ENCODE measurements around the gene DNAH2.

DNAH2 gene

DNA sequence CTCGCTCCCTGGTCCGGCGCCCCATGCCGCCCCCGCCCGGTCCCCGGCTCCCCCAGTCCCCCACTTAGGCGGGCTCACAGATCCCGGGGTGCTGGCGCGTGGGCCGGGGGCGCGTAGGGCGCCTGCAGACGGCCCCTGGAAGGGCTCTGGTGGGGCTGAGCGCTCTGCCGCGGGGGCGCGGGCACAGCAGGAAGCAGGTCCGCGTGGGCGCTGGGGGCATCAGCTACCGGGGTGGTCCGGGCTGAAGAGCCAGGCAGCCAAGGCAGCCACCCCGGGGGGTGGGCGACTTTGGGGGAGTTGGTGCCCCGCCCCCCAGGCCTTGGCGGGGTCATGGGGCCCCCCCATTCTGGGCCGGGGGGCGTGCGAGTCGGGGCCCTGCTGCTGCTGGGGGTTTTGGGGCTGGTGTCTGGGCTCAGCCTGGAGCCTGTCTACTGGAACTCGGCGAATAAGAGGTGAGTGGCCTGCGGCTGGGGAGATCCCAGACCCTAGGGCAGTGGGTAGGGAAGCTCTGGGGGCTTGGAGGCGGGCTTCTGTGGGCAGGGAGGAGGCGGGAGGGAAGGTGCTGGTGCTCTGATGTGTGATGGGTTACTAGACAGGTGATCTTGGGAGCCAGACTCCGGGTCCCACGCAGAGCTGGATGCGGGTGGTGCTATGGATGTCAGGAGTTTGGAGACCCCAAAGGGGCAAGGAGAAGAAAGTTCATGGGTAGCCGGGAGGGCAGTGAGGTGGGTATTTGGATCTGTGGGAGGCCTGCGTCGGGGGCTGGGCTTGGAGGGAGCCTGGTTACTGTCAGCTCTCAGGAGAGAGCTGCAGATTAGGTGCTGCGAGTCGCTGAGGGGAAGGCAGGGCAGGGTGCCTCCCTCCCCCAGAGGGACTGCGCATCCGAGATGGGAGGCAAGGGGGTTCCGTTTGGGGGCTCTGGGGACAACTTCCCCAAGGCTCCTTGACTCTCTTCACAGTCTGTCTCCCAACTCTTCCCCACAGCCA is 12.0 kb upstream of the DNAH2 start:
- Histone ChIP-seq H3K27me3 (ENCODE audit: control insufficient read depth in 1 of 2, insufficient read depth in 2 of 2, low read length in 2 of 2) (peaks cover 19 to 72% of the 10 kb centered on the region in 2 donors), H3K4me1 (ENCODE audit: insufficient read depth, low read length) (peaks cover 5% of the 10 kb centered on the region), H3K27ac (ENCODE audit: low read depth, low read length) (no peak overlapping the region), H3K9ac (ENCODE audit: low read length) (no peak overlapping the region), H3K36me3 (ENCODE audit: insufficient read depth, low read length) (peaks cover 8% of the 10 kb centered on the region), H3K4me3 (ENCODE audit: low read depth in 1 of 2, low read length in 2 of 2) (peak overlapping the region in 1 of 2 donors; percentile 42), H3K9me3 (ENCODE audit: low read length) (no peaks in the 10 kb centered on the region)

DNA sequence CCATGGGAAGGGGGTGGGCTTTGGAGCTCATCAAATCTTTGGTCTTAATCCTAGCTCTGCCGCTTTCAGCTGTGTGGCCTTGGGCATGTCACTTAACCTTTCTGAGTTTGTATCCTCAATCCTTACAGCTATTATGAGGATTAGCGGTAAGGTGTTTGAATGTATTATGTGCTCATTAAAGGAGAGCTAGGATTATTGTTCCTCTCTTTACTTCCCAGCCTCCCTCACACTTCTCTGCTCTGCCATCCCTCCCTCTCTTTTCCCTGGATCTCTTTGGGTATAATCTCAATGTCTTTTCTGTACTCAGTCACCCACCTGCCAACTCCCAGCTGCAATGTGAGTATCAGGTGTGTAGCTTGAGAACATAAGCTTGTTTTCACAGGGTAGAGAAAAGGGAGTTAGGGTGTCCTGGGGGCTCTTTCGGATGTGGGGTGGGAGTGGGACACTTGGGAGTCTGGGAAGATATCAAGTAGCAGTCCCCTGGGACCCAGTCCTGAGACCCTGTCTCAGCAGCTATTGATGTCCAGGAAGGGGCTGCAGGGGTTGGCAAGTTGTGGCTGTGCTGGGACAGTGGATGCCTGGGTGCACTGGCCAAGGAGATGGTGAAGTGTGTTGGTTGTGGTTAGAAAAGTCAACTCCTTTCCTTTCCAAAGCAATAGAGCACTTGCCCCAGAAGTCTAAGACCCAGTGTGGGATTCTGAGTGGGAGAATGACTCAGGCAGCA is 10.8 kb upstream of the DNAH2 start:
- Histone ChIP-seq H3K4me3 (ENCODE audit: low read depth in 1 of 2, low read length in 2 of 2) (no peak overlapping the region), H3K27ac (ENCODE audit: low read depth, low read length) (no peak overlapping the region), H3K4me1 (ENCODE audit: insufficient read depth, low read length) (peaks cover 5% of the 10 kb centered on the region), H3K27me3 (ENCODE audit: control insufficient read depth in 1 of 2, insufficient read depth in 2 of 2, low read length in 2 of 2) (peaks cover 22 to 85% of the 10 kb centered on the region in 2 donors), H3K9me3 (ENCODE audit: low read length) (no peaks in the 10 kb centered on the region), H3K9ac (ENCODE audit: low read length) (no peak overlapping the region), H3K36me3 (ENCODE audit: insufficient read depth, low read length) (peaks cover 5% of the 10 kb centered on the region)

DNA sequence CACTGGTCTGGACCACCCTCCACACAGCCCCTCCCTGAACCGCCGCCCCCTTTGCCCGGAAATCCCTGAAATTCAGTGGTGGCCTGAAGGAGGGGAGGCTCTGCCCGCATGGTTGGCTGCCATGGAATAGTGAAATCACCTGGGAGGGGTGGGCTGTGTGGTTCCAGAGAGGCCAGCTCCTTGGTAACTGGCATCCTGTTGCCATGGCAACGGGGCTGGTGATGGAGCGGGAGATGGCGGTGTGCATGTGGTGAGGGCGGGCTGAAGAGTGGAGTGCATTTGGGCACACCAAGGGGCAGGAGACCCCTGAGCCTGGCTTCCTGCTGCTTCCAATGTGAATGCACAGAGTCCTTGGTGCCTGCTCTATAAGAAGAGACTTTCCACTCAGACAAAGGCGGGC is 10.1 kb upstream of the DNAH2 start:
- Histone ChIP-seq H3K4me1 (ENCODE audit: insufficient read depth, low read length) (peaks cover 5% of the 10 kb centered on the region), H3K4me3 (ENCODE audit: low read depth in 1 of 2, low read length in 2 of 2) (no peak overlapping the region), H3K27ac (ENCODE audit: low read depth, low read length) (no peak overlapping the region), H3K9me3 (ENCODE audit: low read length) (no peaks in the 10 kb centered on the region), H3K9ac (ENCODE audit: low read length) (no peak overlapping the region), H3K27me3 (ENCODE audit: control insufficient read depth in 1 of 2, insufficient read depth in 2 of 2, low read length in 2 of 2) (peaks cover 24 to 89% of the 10 kb centered on the region in 2 donors), H3K36me3 (ENCODE audit: insufficient read depth, low read length) (no peaks in the 10 kb centered on the region)

DNA sequence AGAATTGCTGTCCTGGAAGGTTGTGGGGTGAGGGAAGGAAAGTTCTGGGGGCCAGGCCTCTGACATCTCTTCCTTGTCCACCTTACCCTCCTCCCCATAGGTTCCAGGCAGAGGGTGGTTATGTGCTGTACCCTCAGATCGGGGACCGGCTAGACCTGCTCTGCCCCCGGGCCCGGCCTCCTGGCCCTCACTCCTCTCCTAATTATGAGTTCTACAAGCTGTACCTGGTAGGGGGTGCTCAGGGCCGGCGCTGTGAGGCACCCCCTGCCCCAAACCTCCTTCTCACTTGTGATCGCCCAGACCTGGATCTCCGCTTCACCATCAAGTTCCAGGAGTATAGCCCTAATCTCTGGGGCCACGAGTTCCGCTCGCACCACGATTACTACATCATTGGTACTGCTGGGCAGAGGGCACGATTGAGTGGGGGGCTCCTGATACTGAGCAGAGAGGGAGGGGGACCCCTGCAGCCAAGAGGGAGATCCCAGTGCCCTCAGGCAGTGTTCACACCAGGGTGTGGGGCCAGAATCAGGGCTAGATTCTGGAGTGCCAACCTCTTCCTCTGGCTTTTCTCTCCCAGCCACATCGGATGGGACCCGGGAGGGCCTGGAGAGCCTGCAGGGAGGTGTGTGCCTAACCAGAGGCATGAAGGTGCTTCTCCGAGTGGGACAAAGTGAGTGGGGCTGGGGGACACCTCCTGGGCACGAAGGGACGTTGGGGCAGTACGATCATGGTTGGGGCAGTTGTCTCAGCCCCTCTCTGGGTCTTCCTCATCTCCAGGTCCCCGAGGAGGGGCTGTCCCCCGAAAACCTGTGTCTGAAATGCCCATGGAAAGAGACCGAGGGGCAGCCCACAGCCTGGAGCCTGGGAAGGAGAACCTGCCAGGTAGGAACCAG is 9.4 kb upstream of the DNAH2 start:
- no peak overlapping the region for H3K9ac ChIP-seq (ENCODE audit: low read length)
- H3K4me1 ChIP-seq (ENCODE audit: insufficient read depth, low read length): peaks cover 5% of the 10 kb centered on the region
- peaks cover 24 to 87% of the 10 kb centered on the region in 2 donors for H3K27me3 ChIP-seq (ENCODE audit: control insufficient read depth in 1 of 2, insufficient read depth in 2 of 2, low read length in 2 of 2)
- no peaks in the 10 kb centered on the region for H3K36me3 ChIP-seq (ENCODE audit: insufficient read depth, low read length)
- no peak overlapping the region for H3K4me3 ChIP-seq (ENCODE audit: low read depth in 1 of 2, low read length in 2 of 2)
- H3K9me3 ChIP-seq (ENCODE audit: low read length): no peaks in the 10 kb centered on the region
- no peak overlapping the region for H3K27ac ChIP-seq (ENCODE audit: low read depth, low read length)

DNA sequence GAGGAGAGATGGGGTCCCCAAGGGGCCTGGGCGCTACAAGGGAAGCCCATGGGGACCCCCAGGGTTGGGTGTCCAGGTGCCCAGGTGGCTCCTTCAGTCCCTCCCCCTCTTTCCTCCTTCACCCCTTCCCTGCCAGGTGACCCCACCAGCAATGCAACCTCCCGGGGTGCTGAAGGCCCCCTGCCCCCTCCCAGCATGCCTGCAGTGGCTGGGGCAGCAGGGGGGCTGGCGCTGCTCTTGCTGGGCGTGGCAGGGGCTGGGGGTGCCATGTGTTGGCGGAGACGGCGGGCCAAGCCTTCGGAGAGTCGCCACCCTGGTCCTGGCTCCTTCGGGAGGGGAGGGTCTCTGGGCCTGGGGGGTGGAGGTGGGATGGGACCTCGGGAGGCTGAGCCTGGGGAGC is 8.5 kb upstream of the DNAH2 start:
- H3K27me3 ChIP-seq (ENCODE audit: control insufficient read depth in 1 of 2, insufficient read depth in 2 of 2, low read length in 2 of 2): peaks cover 22 to 86% of the 10 kb centered on the region in 2 donors

DNA sequence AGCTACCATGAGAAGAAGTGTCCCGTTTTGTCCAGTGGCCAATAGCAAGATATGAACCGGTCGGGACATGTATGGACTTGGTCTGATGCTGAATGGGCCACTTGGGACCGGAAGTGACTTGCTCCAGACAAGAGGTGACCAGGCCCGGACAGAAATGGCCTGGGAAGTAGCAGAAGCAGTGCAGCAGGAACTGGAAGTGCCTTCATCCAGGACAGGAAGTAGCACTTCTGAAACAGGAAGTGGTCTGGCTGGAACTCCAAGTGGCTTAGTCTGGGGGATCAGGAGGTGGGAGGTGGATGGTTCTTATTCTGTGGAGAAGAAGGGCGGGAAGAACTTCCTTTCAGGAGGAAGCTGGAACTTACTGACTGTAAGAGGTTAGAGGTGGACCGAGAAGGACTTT is 7.2 kb upstream of the DNAH2 start:
- no peaks in the 10 kb centered on the region for H3K4me1 ChIP-seq (ENCODE audit: insufficient read depth, low read length)
- H3K27ac ChIP-seq (ENCODE audit: low read depth, low read length): no peak overlapping the region
- no peak overlapping the region for H3K9ac ChIP-seq (ENCODE audit: low read length)
- H3K9me3 ChIP-seq (ENCODE audit: low read length): no peaks in the 10 kb centered on the region
- peaks cover 22 to 84% of the 10 kb centered on the region in 2 donors for H3K27me3 ChIP-seq (ENCODE audit: control insufficient read depth in 1 of 2, insufficient read depth in 2 of 2, low read length in 2 of 2)
- H3K4me3 ChIP-seq (ENCODE audit: low read depth in 1 of 2, low read length in 2 of 2): no peak overlapping the region
- H3K36me3 ChIP-seq (ENCODE audit: insufficient read depth, low read length): no peaks in the 10 kb centered on the region

More for the DNA sequence above, 8.5 kb upstream of the DNAH2 start:
- peaks cover 5% of the 10 kb centered on the region for H3K4me1 ChIP-seq (ENCODE audit: insufficient read depth, low read length)
- no peak overlapping the region for H3K27ac ChIP-seq (ENCODE audit: low read depth, low read length)
- H3K9me3 ChIP-seq (ENCODE audit: low read length): no peaks in the 10 kb centered on the region
- no peak overlapping the region for H3K4me3 ChIP-seq (ENCODE audit: low read depth in 1 of 2, low read length in 2 of 2)
- no peak overlapping the region for H3K9ac ChIP-seq (ENCODE audit: low read length)
- no peaks in the 10 kb centered on the region for H3K36me3 ChIP-seq (ENCODE audit: insufficient read depth, low read length)

DNA sequence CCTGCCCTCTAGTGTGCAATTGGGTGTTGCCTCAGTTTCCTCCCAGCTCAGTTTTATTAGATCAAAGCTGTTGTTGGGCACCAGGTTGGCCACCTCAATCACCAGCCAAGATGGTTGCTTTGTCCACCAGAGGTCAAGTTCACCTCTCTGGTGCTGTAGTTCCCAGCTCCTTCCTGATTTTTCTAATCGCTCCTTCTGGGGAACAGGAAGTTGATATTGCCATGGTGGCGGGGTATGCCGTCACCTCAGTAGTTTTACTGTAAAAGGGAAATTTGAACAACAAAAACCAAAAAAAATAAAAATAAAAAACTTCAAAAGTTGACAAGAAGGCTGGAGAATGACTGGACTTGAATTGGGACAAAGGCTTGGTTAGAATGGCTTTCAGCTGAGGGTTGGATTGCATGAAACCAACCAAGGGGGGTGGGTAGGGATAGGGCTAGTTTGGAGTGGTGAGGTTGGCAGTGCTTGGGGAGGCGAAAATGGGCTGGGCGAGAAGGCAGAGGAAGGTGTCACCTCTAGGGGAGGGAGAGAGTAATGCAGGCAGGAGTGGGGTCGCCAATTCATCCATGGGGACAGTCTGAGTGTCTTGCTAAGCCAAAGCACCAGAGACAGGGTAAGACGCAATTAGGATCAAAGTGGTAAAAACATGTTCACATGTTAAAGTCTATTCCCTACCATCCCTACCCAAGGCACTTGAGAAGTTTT is 6.3 kb upstream of the DNAH2 start:
- H3K36me3 ChIP-seq (ENCODE audit: insufficient read depth, low read length): no peaks in the 10 kb centered on the region
- no peak overlapping the region for H3K9ac ChIP-seq (ENCODE audit: low read length)
- H3K4me3 ChIP-seq (ENCODE audit: low read depth in 1 of 2, low read length in 2 of 2): no peak overlapping the region
- H3K27me3 ChIP-seq (ENCODE audit: control insufficient read depth in 1 of 2, insufficient read depth in 2 of 2, low read length in 2 of 2): peaks cover 29 to 84% of the 10 kb centered on the region in 2 donors
- H3K4me1 ChIP-seq (ENCODE audit: insufficient read depth, low read length): peaks cover 2% of the 10 kb centered on the region
- no peak overlapping the region for H3K27ac ChIP-seq (ENCODE audit: low read depth, low read length)
- H3K9me3 ChIP-seq (ENCODE audit: low read length): no peaks in the 10 kb centered on the region

DNA sequence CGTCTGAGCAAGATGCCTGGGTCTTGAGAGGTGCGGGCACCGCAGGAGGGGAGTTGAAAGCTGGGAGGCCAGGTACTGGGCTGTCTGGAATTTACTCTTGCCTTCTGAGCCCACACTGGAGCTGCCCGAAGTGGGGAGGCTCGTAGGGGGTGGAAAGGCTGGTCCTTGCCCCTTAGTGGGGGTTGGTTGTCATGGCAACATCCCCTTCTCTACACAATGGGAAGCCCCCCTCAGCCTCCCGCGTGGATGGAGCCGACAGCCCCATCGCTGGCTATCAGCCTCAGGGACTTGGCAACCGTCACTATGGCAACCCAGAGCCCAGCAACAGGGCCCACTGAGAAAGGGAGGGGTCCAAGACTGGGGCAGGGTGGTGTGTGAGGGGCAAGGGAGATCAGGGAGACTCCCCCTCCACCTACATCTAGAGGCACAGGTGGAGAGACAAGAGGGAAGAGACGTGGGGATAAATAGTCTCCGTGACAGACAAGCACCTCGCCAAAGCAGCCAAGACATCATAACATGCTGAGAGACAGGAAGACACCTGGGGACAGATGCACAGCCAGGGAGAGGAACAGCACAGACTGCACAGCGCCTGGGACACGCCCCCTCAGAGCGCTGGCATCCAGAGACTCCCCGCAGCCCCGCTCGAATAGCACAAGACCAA is 5.3 kb upstream of the DNAH2 start:
- Histone ChIP-seq H3K9me3 (ENCODE audit: low read length) (no peaks in the 10 kb centered on the region), H3K36me3 (ENCODE audit: insufficient read depth, low read length) (no peaks in the 10 kb centered on the region), H3K9ac (ENCODE audit: low read length) (no peak overlapping the region), H3K4me1 (ENCODE audit: insufficient read depth, low read length) (peaks cover 7% of the 10 kb centered on the region), H3K27me3 (ENCODE audit: control insufficient read depth in 1 of 2, insufficient read depth in 2 of 2, low read length in 2 of 2) (peaks cover 30 to 82% of the 10 kb centered on the region in 2 donors), H3K27ac (ENCODE audit: low read depth, low read length) (no peak overlapping the region), H3K4me3 (ENCODE audit: low read depth in 1 of 2, low read length in 2 of 2) (no peak overlapping the region)

DNA sequence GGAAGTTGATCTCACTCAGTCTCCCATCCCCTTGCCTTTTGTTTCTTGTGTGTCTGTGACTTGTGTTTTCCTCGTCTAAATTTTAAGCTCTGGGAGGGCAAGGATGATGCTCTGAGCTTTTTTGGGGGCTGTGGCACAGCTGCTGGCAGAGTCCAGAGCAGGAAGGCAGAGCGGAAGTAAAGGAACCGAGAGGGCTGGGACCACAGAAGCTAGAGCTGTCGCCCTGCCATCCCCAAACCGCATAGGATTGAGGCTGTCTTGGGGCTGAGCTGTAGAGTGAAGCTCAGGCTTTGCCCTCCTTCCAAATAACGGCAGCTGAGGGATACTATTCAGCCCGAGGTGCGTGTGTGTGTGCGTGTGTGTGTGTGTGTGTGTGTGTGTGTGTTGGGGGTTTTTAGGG is 3.8 kb upstream of the DNAH2 start:
- Histone ChIP-seq H3K9ac (ENCODE audit: low read length) (no peak overlapping the region), H3K4me3 (ENCODE audit: low read depth in 1 of 2, low read length in 2 of 2) (no peak overlapping the region), H3K9me3 (ENCODE audit: low read length) (no peaks in the 10 kb centered on the region), H3K4me1 (ENCODE audit: insufficient read depth, low read length) (peaks cover 7% of the 10 kb centered on the region), H3K36me3 (ENCODE audit: insufficient read depth, low read length) (no peaks in the 10 kb centered on the region), H3K27ac (ENCODE audit: low read depth, low read length) (no peak overlapping the region), H3K27me3 (ENCODE audit: control insufficient read depth in 1 of 2, insufficient read depth in 2 of 2, low read length in 2 of 2) (peaks cover 30 to 70% of the 10 kb centered on the region in 2 donors)
